H9 (cell line): Measurements from ENCODE around the gene CLCN6. TPM values are rescaled to one million over a fixed set of nuclear protein-coding genes. Genes with fewer than 3 reads are reported as not detected.

Experiments
- DNase-seq: peaks from one replicate; pipeline ENCODE4 v3.0.0-alpha.2; 2017
- H2AFZ ChIP-seq: one replicate; pipeline ENCODE4 v1.6.1; 2013; ENCODE audit warnings: mild to moderate bottlenecking, low read length, control low read depth, moderate library complexity
- H2AK5ac ChIP-seq: 2 replicates; pipeline ENCODE4 v1.6.1; 2013; ENCODE audit warnings: low read length, control low read depth, mixed read lengths; ENCODE audit not compliant: insufficient read length
- H2BK120ac ChIP-seq: one replicate; pipeline ENCODE4 v1.6.1; 2013; ENCODE audit warnings: low read depth, mild to moderate bottlenecking, low read length, control low read depth, inconsistent platforms; ENCODE audit not compliant: poor library complexity, severe bottlenecking
- H2BK12ac ChIP-seq: 2 replicates; pipeline ENCODE4 v1.6.1; 2013; ENCODE audit warnings: low read length, control low read depth, mixed read lengths, low read depth; ENCODE audit not compliant: insufficient read length
- H2BK15ac ChIP-seq: 2 replicates; pipeline ENCODE4 v1.6.1; 2013; ENCODE audit warnings: low read depth, low read length, control low read depth
- H2BK20ac ChIP-seq: one replicate; pipeline ENCODE4 v1.6.1; 2013; ENCODE audit warnings: low read depth, mild to moderate bottlenecking, low read length, control low read depth, inconsistent platforms; ENCODE audit not compliant: poor library complexity, severe bottlenecking
- H2BK5ac ChIP-seq: 2 replicates; pipeline ENCODE4 v1.6.1; 2013; ENCODE audit warnings: low read length, control low read depth, mixed read lengths; ENCODE audit not compliant: insufficient read length
- H3K14ac ChIP-seq: 2 replicates; pipeline ENCODE4 v1.6.1; 2013; ENCODE audit warnings: low read length, control low read depth; ENCODE audit not compliant: insufficient read depth
- H3K18ac ChIP-seq: 2 replicates; pipeline ENCODE4 v1.6.1; 2013; ENCODE audit warnings: low read depth, mild to moderate bottlenecking, mixed read lengths, low read length, control low read depth; ENCODE audit not compliant: insufficient read length
- H3K23ac ChIP-seq: 2 replicates; pipeline ENCODE4 v1.6.1; 2013; ENCODE audit warnings: low read length, control low read depth, mixed read lengths, low read depth; ENCODE audit not compliant: insufficient read length
- H3K23me2 ChIP-seq: 2 replicates; pipeline ENCODE4 v1.6.1; 2013; ENCODE audit warnings: low read depth, mild to moderate bottlenecking, mixed read lengths, low read length, control low read depth; ENCODE audit not compliant: insufficient read length, poor library complexity, severe bottlenecking
- H3K27ac ChIP-seq: 2 replicates; pipeline ENCODE4 v1.5.1; 2013; ENCODE audit warnings: low read length, control low read depth, mixed read lengths, low read depth; ENCODE audit not compliant: insufficient read length
- H3K27me3 ChIP-seq: 2 replicates; pipeline ENCODE4 v1.6.1; 2013; ENCODE audit warnings: low read length, control low read depth, inconsistent platforms; ENCODE audit not compliant: insufficient read depth
- H3K4ac ChIP-seq: 2 replicates; pipeline ENCODE4 v1.6.1; 2013; ENCODE audit warnings: low read depth, mild to moderate bottlenecking, control low read depth, inconsistent platforms, low read length, moderate library complexity
- H3K4me1 ChIP-seq: 2 replicates; pipeline ENCODE4 v1.6.1; 2013; ENCODE audit warnings: low read length, control low read depth, inconsistent platforms; ENCODE audit not compliant: insufficient read depth
- H3K4me2 ChIP-seq: 2 replicates; pipeline ENCODE4 v1.6.1; 2013; ENCODE audit warnings: low read length, control low read depth, mixed read lengths; ENCODE audit not compliant: insufficient read length, insufficient read depth
- H3K56ac ChIP-seq: 2 replicates; pipeline ENCODE4 v1.6.1; 2013; ENCODE audit warnings: low read depth, mild to moderate bottlenecking, mixed read lengths, low read length, control low read depth; ENCODE audit not compliant: insufficient read length
- H3K79me1 ChIP-seq: 2 replicates; pipeline ENCODE4 v1.6.1; 2013; ENCODE audit warnings: low read depth, mild to moderate bottlenecking, moderate library complexity, low read length, control low read depth, inconsistent platforms; ENCODE audit not compliant: insufficient read depth, poor library complexity, severe bottlenecking
- H3K79me2 ChIP-seq: 2 replicates; pipeline ENCODE4 v1.6.1; 2013; ENCODE audit warnings: low read length, control low read depth, inconsistent platforms; ENCODE audit not compliant: insufficient read depth
- H3K9ac ChIP-seq: 2 replicates; pipeline ENCODE4 v1.6.1; 2013; ENCODE audit warnings: low read length, control low read depth, mixed read lengths; ENCODE audit not compliant: insufficient read length; ENCODE audit errors: extremely low read depth
- H3K9me3 ChIP-seq: one replicate; pipeline ENCODE4 v1.6.1; 2013; ENCODE audit warnings: low read depth, low read length, inconsistent platforms; ENCODE audit not compliant: control insufficient read depth
- H3T11ph ChIP-seq: one replicate; pipeline ENCODE4 v1.6.1; 2013; ENCODE audit warnings: mild to moderate bottlenecking, low read length, control low read depth, inconsistent platforms
- H4K20me1 ChIP-seq: one replicate; pipeline ENCODE4 v1.6.1; 2013; ENCODE audit not compliant: control insufficient read depth, insufficient read length, insufficient read depth
- H4K5ac ChIP-seq: 2 replicates; pipeline ENCODE4 v1.6.1; 2013; ENCODE audit warnings: low read depth, mild to moderate bottlenecking, mixed read lengths, low read length, control low read depth; ENCODE audit not compliant: insufficient read length
- H4K8ac ChIP-seq: replicated peaks from 2 replicates; pipeline ENCODE4 v1.6.1; 2013; ENCODE audit warnings: low read length, control low read depth, mixed read lengths, low read depth; ENCODE audit not compliant: insufficient read length
- H4K91ac ChIP-seq: 2 replicates; pipeline ENCODE4 v1.6.1; 2013; ENCODE audit warnings: low read depth, mild to moderate bottlenecking, moderate library complexity, mixed read lengths, low read length, control low read depth; ENCODE audit not compliant: insufficient read length
- H3K27ac Mint-ChIP-seq, 3 experiments: 2 replicates in 2 of 3; 3 replicates in 1 of 3; pipeline ENCODE4 v1.8.0; 2020 to 2021; ENCODE audit warnings: mixed read lengths in 3 of 3, mild to moderate bottlenecking in 1 of 3, moderate library complexity in 1 of 3
- H3K27me3 Mint-ChIP-seq: 2 replicates; pipeline ENCODE4 v1.8.0; 2021; ENCODE audit warnings: low read depth, mild to moderate bottlenecking, moderate library complexity, mixed read lengths
- H3K36me3 Mint-ChIP-seq, 3 experiments: 2 replicates in 2 of 3; 3 replicates in 1 of 3; pipeline ENCODE4 v1.8.0; 2020 to 2021; ENCODE audit warnings: low read depth in 3 of 3, mixed read lengths in 3 of 3; ENCODE audit not compliant: insufficient read depth in 1 of 3
- H3K4me1 Mint-ChIP-seq, 2 experiments: 2 replicates each; pipeline ENCODE4 v1.8.0; 2020; ENCODE audit warnings: mixed read lengths in 2 of 2
- H3K4me3 Mint-ChIP-seq, 2 experiments: 2 replicates in 1 of 2; 3 replicates in 1 of 2; pipeline ENCODE4 v1.8.0; 2020 to 2021; ENCODE audit warnings: mild to moderate bottlenecking in 2 of 2, mixed read lengths in 2 of 2, moderate library complexity in 1 of 2
- H3K9me3 Mint-ChIP-seq, 2 experiments: 2 replicates in 1 of 2; 3 replicates in 1 of 2; pipeline ENCODE4 v1.8.0; 2020; ENCODE audit warnings: mild to moderate bottlenecking in 2 of 2, mixed read lengths in 2 of 2, moderate library complexity in 1 of 2
- CTCF ChIP-seq: fragments of 200-600 bp; sonication (generic); conservative IDR thresholded peaks from 3 replicates; pipeline ENCODE4 v1.8.0; 2021; ENCODE audit warnings: antibody characterized with exemption, mild to moderate bottlenecking
- WGBS: extraction: QIAGEN DNeasy Blood & Tissue Kit; methylation state at CpG from one replicate; pipeline ENCODE4 v1.1.7; 2013; ENCODE audit warnings: missing lambda C conversion rate, low lambda C conversion rate, mixed read lengths; ENCODE audit not compliant: insufficient read length; ENCODE audit errors: extremely low coverage; 5-methylcytosine and 5-hydroxymethylcytosine counted together
- total RNA-seq: library from RNA; stranded (reverse); gene quantifications from 2 replicates; pipeline ENCODE4 v1.2.1, GENCODE V29; 2021

The CLCN6 gene
- total RNA-seq, 1 experiment from 2014 or later: 20.5 TPM

GRCh38 chr1:11847667-11848372, 41.8 kb downstream of the CLCN6 start, which contains the start of gene NPPA:
TSS of gene NPPA (minus strand) at chr1:11847783. CDS start at chr1:11847684, 99 bp downstream.
- Histone ChIP-seq H3K4me1 (no peaks in the 10 kb centered on the region), H2BK12ac (no peak within 1 kb of the TSS), H3K4ac (no peak within 1 kb of the TSS), H3K79me2 (no peaks in the 10 kb centered on the region), H3K27ac (no peak within 1 kb of the TSS), H4K5ac (no peak within 1 kb of the TSS), H3K23me2 (no peaks in the 10 kb centered on the region), H3K56ac (no peak within 1 kb of the TSS), H3T11ph (no peak within 1 kb of the TSS), H4K91ac (no peak within 1 kb of the TSS), H2BK5ac (no peak within 1 kb of the TSS), H2BK15ac (no peak within 1 kb of the TSS), H2AK5ac (no peak within 1 kb of the TSS), H2AFZ (no peak within 1 kb of the TSS), H4K20me1 (no peaks in the 10 kb centered on the region), H3K14ac (no peak within 1 kb of the TSS), H3K9ac (no peak within 1 kb of the TSS), H2BK20ac (no peak within 1 kb of the TSS), H2BK120ac (no peak within 1 kb of the TSS), H3K23ac (no peak within 1 kb of the TSS), H3K79me1 (no peaks in the 10 kb centered on the region), H3K9me3 (no peaks in the 10 kb centered on the region), H4K8ac (no peak within 1 kb of the TSS), H3K18ac (no peak within 1 kb of the TSS), H3K4me2 (no peak within 1 kb of the TSS), H3K27me3 (no peaks in the 10 kb centered on the region)
- H3K36me3 Mint-ChIP-seq: peaks cover 5 to 36% (median 25%) of the 10 kb centered on the region in 3 experiments; a peak in 6 of 7 replicates
- no peaks in the 10 kb centered on the region for H3K4me1 Mint-ChIP-seq
- H3K27me3 Mint-ChIP-seq: peaks cover 6% of the 10 kb centered on the region
- H3K9me3 Mint-ChIP-seq: no peaks in the 10 kb centered on the region; a peak in 1 of 5 replicates
- no peak for DNase-seq
- no peak for TF ChIP-seq CTCF
- no peak within 1 kb of the TSS for H3K4me3 Mint-ChIP-seq
- H3K27ac Mint-ChIP-seq: no peak within 1 kb of the TSS; a peak in 2 of 7 replicates
- no CpG with 5 or more reads among the region's 18 CpGs for WGBS
